ENCODE results near the gene SERINC3. TPM values are rescaled to one million over a fixed set of nuclear protein-coding genes. Genes with fewer than 3 reads are reported as not detected.

The SERINC3 gene
- total RNA-seq, 2 experiments from 2014 or later = 39.5 to 40.2 TPM

DNA sequence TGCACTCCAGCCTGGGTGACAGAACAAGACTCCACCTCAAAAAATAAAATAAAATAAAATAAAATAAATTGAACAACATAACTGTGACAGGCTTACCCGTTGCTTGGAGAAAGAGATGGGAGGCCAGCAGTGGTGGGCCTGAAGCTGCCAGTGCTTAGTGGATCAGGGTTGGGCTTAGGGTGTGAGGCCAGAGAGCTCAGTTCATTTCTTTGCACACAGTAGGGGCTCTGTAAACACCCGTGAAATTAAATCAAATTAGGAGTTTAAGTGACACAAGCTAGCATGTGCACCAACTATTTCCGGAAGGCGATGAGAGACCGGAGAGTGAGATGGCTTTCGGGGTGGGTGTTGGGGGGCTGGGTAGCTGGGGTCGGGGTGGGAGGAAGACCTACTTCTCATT is 72.0 kb downstream of the SERINC3 start:
- Histone ChIP-seq H3K4me3 (ENCODE audit: low read length) (no peak overlapping the region), H3K9me3 (ENCODE audit: control insufficient read depth in 1 of 2, insufficient read depth in 1 of 2, low read length in 2 of 2) (no peaks in the 10 kb centered on the region), H3K27ac (ENCODE audit: low read depth in 1 of 2, low read length in 2 of 2) (no peak overlapping the region), H3K36me3 (ENCODE audit: insufficient read depth, low read length) (no peaks in the 10 kb centered on the region), H3K27me3 (ENCODE audit: control insufficient read depth in 1 of 2, insufficient read depth in 2 of 2, low read length in 2 of 2) (no peaks in the 10 kb centered on the region), H3K4me1 (ENCODE audit: insufficient read depth, low read length) (no peaks in the 10 kb centered on the region)
- intact Hi-C loops (cut with DNase I, micrococcal nuclease) = no loop called here
- POLR2A ChIA-PET = no interaction called here
- Mint-ChIP-seq H3K4me1 (ENCODE audit: low read depth) (no peaks in the 10 kb centered on the region), H3K27me3 (peaks cover 4% of the 10 kb centered on the region), H3K36me3 (ENCODE audit: low read depth) (no peaks in the 10 kb centered on the region), H3K4me3 (no peak overlapping the region), H3K9me3 (no peaks in the 10 kb centered on the region), H3K27ac (no peak overlapping the region)
- DNase-seq (no peak), ATAC-seq (ENCODE audit: poor library complexity) (no peak)
- CTCF ChIA-PET = no interaction called here
- TF ChIP-seq, protein P1, sequence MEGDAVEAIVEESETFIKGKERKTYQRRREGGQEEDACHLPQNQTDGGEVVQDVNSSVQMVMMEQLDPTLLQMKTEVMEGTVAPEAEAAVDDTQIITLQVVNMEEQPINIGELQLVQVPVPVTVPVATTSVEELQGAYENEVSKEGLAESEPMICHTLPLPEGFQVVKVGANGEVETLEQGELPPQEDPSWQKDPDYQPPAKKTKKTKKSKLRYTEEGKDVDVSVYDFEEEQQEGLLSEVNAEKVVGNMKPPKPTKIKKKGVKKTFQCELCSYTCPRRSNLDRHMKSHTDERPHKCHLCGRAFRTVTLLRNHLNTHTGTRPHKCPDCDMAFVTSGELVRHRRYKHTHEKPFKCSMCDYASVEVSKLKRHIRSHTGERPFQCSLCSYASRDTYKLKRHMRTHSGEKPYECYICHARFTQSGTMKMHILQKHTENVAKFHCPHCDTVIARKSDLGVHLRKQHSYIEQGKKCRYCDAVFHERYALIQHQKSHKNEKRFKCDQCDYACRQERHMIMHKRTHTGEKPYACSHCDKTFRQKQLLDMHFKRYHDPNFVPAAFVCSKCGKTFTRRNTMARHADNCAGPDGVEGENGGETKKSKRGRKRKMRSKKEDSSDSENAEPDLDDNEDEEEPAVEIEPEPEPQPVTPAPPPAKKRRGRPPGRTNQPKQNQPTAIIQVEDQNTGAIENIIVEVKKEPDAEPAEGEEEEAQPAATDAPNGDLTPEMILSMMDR (IDR thresholded peaks at IDR 0.05) = no peak

DNA sequence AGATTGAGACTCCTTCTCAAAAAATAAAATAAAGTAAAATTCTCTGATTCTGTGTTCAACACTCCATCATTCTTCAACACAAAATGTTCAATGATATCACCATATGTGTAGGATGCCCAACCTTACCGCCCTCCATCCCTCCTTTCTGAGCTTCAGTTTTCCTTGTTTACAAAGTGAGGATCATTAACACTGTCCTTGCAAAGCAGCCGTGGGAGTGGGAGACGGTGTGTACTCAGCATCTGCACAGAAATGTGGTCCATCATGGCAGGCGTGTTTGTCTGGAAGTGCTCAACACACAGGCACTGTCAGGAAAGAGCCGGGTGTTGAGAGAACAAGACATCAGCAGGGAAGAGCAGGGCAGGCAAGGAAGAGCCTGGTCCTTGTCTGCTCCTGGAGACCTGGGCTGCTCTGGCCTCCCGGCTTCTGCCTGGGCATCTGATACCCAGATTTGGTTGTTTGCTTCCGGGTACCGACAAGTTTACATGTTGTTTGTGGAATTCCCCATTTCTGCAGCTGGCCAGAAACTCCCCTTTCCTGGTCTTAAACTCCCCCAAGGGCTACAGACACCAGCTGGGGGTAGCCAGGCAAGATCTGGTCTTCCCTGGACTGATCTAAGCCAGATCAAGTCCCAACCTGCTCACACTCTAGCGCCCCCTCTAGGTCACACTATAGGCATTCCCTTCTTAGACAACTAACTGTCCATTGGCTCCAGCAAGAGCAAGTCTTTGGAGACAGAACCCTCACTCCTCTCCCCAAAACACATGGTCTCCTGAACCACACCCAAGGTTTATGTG is 72.9 kb downstream of the SERINC3 start:
- ATAC-seq (ENCODE audit: poor library complexity) = no peak
- no peak overlapping the region for H3K27ac ChIP-seq (ENCODE audit: low read depth in 1 of 2, low read length in 2 of 2)
- Mint-ChIP-seq H3K36me3 (ENCODE audit: low read depth) (no peaks in the 10 kb centered on the region), H3K27ac (no peak overlapping the region), H3K4me3 (no peak overlapping the region), H3K27me3 (peaks cover 4% of the 10 kb centered on the region), H3K9me3 (no peaks in the 10 kb centered on the region), H3K4me1 (ENCODE audit: low read depth) (no peaks in the 10 kb centered on the region)
- intact Hi-C loops (cut with DNase I, micrococcal nuclease) = no loop called here
- POLR2A ChIA-PET = no interaction called here
- H3K27me3 ChIP-seq (ENCODE audit: control insufficient read depth in 1 of 2, insufficient read depth in 2 of 2, low read length in 2 of 2) = no peaks in the 10 kb centered on the region
- TF ChIP-seq, protein P1 (IDR thresholded peaks at IDR 0.05) = no peak
- CTCF ChIA-PET = no interaction called here
- peak in 2 of 14 experiments; percentile 27 to 28 for DNase-seq
- no peak overlapping the region for H3K4me3 ChIP-seq (ENCODE audit: low read length)
- H3K9me3 ChIP-seq (ENCODE audit: control insufficient read depth in 1 of 2, insufficient read depth in 1 of 2, low read length in 2 of 2) = no peaks in the 10 kb centered on the region
- H3K36me3 ChIP-seq (ENCODE audit: insufficient read depth, low read length) = no peaks in the 10 kb centered on the region
- no peaks in the 10 kb centered on the region for H3K4me1 ChIP-seq (ENCODE audit: insufficient read depth, low read length)

DNA sequence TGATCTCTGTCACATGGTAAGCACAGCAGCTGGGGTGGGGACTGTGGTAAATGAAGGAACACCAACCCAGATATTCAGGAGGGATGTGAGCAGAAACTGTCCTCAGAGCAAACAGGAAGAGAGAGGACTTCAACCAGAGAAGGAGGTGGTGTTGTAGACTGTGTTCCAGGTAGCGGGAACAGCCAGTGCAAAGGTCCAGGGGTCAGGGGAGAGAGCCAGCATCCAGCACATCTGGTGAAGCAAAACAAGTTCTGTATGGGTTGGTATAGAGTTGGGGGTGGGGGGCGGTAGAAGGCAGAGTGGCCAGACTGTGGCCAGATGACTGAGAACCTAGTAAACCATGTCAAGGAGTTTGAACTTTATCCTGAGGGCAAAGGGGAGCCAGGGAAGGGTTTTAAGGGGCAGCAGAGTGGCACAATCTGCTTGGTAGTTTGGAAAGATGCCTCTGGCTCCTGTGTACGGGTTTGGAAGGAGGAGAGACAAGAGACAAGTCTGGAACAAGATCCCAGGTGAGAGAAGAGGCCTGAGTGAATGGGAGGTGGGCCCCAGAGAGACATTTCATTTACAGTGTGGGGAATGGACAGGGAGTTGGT is 73.9 kb downstream of the SERINC3 start:
- Histone ChIP-seq H3K36me3 (ENCODE audit: insufficient read depth, low read length) (no peaks in the 10 kb centered on the region), H3K4me3 (ENCODE audit: low read length) (no peak overlapping the region), H3K27me3 (ENCODE audit: control insufficient read depth in 1 of 2, insufficient read depth in 2 of 2, low read length in 2 of 2) (no peaks in the 10 kb centered on the region), H3K27ac (ENCODE audit: low read depth in 1 of 2, low read length in 2 of 2) (no peak overlapping the region), H3K4me1 (ENCODE audit: insufficient read depth, low read length) (no peaks in the 10 kb centered on the region), H3K9me3 (ENCODE audit: control insufficient read depth in 1 of 2, insufficient read depth in 1 of 2, low read length in 2 of 2) (no peaks in the 10 kb centered on the region)
- H3K36me3 Mint-ChIP-seq (ENCODE audit: low read depth) = no peaks in the 10 kb centered on the region
- ChIA-PET CTCF (no interaction called here), POLR2A (no interaction called here)
- no peak overlapping the region for H3K4me3 Mint-ChIP-seq
- peaks cover 4% of the 10 kb centered on the region for H3K27me3 Mint-ChIP-seq
- intact Hi-C loops (cut with DNase I, micrococcal nuclease) = no loop called here
- ATAC-seq (ENCODE audit: poor library complexity) (no peak), DNase-seq (no peak)
- TF ChIP-seq, protein P1 (IDR thresholded peaks at IDR 0.05) = no peak
- H3K4me1 Mint-ChIP-seq (ENCODE audit: low read depth) = no peaks in the 10 kb centered on the region
- no peaks in the 10 kb centered on the region for H3K9me3 Mint-ChIP-seq
- H3K27ac Mint-ChIP-seq = no peak overlapping the region

Other genes starting within 250 kb of the SERINC3 start
- 1 to 10 TPM; 3.2 to 3.4 TPM for gene FITM2, start 210.9 kb downstream of the SERINC3 start, total RNA-seq
- gene R3HDML, start 185.0 kb downstream of the SERINC3 start, total RNA-seq = not detected
- gene HNF4A, start 166.4 kb downstream of the SERINC3 start, total RNA-seq = not detected
- 1 to 10 TPM; 9.0 to 9.9 TPM for gene TTPAL, start 46.2 kb downstream of the SERINC3 start, total RNA-seq
- gene PKIG, start 60.5 kb upstream of the SERINC3 start, total RNA-seq = 1 to 10 TPM; 1.7 to 2.4 TPM
- 10 to 100 TPM; 31.7 to 32.8 TPM for gene ADA, start 129.6 kb upstream of the SERINC3 start, total RNA-seq
- gene CCN5, start 193.3 kb upstream of the SERINC3 start, total RNA-seq = not detected
- not detected for gene KCNK15, start 223.8 kb upstream of the SERINC3 start, total RNA-seq